CD4-positive, alpha-beta T cell treated with Interleukin-4 for 4 hours (primary cell): Measurements from ENCODE around the gene UBE2K.
"Not testable (repeated sequence)": the region's sequence is repeated elsewhere in the genome, so short reads cannot be mapped to it uniquely, and the experiment has no call there.

Source experiments
- DNase-seq: peaks from one replicate; pipeline ENCODE4 v3.0.0-alpha.2; 2020

UBE2K gene

DNA sequence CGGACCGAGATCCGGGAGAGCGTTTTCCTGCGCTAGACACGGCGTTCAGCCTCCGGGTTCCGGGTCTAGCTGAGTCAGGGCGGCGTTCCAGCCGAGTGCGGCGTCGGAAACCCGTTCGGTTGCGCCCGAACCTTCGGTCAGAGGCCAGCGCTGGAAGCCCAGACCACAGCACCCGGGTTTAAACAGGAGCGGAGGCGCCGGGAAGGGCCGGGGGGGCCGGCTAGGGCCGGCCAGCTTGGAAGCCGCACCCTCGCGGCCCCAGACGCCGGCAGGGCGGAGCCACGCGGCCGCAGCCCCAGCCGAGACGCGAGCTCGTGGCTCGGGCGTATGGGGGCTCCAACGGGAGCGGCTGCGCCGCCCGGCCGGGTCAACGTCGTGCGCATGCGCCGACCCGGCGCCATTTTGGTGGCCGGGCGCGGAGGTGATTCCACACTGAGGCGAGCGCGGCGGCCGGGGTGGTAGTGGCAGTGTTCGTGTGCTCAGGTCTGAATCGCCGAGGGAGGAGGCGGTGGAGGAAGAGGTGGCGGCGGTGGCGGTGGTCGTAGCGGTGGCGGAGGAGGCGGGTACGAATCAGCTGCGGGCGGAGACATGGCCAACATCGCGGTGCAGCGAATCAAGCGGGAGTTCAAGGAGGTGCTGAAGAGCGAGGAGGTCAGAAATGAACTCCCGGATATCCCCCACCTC, at the start of gene UBE2K:
Gene UBE2K, plus strand, starts transcription at position 397 of the 684 bp plus-strand sequence. Its CDS starts 192 bp downstream, at position 589.
- DNase-seq = peak; percentile 86

DNA sequence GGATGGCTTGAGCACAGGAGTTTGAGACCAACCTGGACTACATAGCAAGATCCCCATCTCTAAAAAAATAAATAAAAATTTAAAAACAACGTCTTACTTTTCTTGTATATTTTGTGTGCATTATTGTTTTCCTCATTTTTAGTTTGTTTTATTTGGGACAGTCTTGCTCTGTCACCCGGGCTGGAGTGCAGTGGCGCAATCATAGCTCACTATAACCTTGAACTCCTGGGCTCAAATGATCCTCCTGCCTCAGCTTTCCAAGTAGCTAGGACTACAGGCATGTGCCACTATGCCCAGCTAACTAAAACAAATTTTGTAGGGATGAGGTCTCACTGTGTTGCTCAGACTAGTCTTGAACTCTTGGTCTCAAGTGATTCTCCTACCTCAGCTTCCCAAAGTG, 49.7 kb upstream of the UBE2K start:
- no peak for DNase-seq

DNA sequence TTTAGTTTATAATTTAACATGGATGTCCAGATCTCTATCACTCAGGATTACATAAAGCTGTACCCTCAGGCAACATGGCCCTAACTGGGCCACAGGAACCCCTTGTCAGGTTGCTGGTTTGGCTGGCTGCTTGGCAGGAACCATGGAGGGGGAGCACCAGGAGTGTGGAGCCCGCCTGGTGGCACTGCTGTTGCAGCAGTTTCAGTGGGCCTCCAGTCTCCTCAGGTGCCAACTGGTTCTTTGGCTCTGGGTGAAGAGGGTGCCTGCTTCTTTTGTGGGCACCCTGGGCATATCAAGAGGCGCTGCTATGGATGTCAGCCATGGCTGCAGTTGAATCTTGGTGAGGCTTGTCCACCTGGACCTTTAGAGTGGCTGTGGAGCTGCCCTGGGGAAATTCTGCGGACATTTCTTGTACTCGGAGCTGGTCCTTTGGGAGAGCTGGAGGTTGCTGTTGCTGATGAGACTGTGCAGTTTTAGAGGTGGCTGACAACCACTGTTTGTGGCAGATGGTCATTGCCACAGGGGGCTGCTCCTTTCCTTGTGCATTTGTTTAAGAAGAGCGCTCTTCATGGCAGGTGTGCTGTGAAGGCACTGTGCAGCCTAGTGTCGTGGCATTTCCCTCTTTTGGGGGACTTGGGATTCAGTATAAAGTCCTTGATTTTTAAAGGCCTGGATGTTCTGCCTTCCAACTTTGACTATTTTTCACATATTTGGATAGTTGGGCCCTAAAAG, 48.9 kb upstream of the UBE2K start:
- DNase-seq = no peak

DNA sequence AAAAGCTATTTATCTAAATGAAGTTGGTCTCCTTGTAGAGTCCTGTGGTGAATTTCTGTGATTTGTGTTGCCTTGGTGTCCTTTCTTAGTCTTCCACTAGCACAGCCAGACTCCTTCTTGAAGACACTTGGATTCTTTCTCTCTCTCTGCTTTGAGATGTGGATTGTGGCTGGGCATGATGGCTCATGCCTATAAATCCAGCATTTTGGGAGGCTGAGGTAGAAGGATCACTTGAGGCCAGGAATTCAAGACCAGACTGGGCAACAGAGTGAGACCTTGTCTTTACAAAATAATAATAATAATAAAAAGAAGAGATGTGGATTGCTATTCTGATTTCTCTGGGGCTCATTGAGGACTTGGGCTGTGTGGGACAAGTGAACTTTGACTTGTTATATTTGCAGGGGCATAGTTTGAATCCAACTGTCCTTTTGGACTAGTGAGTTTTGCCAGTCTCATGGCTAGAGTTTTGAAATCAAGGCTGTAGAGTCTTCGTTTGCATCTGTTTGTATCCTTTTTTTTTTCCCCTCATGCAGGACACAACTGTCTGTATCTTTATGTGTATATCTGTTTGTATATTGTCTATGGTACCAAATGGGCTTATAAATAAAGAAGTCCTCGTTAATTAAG, 48.2 kb upstream of the UBE2K start:
- DNase-seq = no peak

DNA sequence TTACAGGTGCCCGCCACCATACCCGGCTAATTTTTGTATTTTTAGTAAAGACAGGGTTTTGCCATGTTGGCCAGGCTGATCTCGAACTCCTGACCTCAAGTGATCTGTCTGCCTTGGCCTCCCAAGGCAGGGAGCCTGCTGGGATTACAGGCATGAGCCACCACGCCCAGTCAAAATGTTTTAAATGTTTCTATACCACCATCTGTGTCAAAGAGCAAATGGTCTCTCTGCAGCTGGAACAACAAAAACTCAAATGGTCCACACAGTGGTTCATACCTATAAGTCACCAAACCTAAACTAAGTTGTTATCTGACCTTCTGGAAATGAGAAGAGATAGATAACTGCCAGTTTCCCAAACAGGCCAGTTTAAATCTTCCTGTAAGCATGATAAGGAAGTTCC, 46.4 kb upstream of the UBE2K start:
- not testable (repeated sequence) for DNase-seq

GRCh38 chr4:39655211-39655610, 42.7 kb upstream of the UBE2K start:
- no peak for DNase-seq

DNA sequence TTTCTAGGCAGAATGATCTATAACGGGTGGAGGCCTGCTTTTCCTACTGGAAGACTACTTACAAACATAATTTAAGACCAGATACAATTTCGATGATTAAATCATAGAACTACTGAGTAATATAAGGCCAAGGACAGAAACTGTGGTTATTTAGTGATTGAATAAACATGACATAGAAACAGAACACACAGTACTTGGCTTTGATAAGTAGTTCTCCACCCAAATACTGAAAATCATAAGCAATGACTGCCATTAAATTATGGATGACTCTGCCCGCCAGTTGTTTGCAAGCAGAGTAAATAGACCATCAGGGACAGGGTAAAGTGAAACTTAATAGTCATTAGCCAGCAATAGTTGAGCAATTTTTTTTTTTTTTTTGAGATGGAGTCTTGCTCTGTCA, 42.1 kb upstream of the UBE2K start:
- DNase-seq = no peak

GRCh38 chr4:39656638-39657037, 41.3 kb upstream of the UBE2K start:
- DNase-seq = not testable (repeated sequence)

- no peak for DNase-seq
Measured at GRCh38 chr4:39657465-39657864, 40.5 kb upstream of the UBE2K start.

DNA sequence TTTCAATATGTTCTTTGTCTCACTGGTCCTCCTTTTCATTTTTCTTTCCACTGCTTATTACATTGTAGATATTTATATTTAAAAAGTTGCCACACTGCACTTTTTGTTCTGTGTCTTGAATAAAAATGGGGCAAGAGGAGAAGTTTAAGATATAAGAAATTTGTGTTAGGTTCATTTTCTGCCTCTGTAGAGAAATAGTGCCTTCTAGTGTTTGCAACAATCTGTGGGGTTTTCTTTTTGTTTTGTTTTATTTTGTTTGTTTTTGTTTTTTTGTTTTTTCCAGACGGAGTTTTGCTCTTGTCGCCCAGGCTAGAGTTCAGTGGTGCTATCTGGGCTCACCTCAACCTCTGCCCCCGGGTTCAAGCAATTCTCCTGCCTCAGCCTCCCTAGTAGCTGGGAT, 39.2 kb upstream of the UBE2K start:
- DNase-seq = no peak

DNA sequence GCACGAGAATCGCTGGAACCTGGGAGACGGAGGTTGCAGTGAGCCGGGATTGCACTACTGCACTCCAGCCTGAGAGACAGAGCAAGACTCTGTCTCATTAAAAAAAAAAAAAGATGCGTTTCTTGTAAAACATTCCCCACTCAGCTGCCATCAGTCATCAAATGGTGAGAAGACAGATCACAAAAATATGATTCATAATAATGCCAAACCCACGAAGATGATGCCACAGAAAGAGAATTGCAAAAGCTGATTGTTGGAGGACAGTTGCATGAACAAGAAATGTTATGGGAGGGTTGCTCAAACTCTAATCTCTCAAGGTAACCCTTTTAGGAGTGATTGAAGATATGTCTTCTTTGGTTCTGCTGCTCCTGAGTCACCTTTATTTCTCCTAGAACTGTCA, 37.9 kb upstream of the UBE2K start:
- DNase-seq = no peak

DNA sequence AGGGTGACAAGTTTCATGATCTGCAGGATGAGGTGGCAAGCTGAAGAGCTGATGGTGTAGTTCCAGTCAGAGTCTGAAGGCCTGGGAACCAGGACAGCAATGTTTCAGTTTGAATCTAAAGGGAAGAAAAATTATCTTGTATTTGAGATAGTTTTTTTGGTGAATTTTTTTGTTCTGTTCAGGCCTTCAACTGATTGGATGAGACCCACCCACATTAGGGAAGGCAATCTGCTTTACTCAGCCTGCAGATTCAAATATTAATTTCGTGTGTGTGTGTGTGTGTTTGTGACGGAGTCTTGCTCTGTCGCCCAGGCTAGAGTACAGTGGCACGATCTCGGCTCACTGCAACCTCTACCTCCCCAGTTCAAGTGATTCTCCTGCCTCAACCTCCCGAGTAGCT, 37.2 kb upstream of the UBE2K start:
- no peak for DNase-seq

DNA sequence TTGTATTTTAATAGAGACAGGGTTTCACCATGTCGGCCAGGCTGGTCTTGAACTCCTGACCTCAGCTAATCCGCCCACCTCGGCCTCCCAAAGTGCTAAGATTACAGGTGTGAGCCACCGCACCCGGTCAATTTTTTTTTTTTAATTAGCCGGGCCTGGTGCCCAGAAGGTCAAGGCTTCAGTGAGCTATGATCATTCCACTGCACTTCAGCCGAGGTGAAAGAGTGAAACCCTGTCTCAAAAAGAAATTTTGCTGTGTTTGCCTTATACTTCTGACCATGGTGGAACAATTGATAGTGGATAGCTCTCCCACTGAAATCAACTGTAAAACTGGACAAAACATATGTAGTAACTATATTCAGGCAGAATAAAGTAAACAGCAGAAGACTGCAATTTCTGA, 35.3 kb upstream of the UBE2K start:
- no peak for DNase-seq

GRCh38 chr4:39664828-39665731, 32.9 kb upstream of the UBE2K start:
- no peak for DNase-seq

GRCh38 chr4:39667706-39668105, 30.2 kb upstream of the UBE2K start:
- DNase-seq = no peak

DNA sequence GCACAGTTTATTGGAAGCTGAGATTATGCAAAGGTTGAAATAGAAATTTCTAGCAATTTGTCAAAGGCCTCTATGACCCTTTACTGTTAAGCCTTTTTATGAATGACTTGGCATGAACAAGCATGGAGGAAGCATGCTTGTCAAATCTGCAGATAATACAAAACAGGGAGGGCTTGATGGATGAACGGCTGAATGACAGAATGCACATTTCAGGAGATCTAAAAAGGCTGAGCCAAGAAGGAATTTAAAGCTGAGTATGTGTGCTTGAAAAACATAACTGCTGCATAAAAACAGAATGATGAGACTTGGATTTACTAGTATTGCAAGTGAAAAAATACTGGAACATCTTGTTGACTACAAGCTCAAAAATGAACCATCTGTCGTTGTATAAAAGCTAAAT, 29.0 kb upstream of the UBE2K start:
- no peak for DNase-seq

DNA sequence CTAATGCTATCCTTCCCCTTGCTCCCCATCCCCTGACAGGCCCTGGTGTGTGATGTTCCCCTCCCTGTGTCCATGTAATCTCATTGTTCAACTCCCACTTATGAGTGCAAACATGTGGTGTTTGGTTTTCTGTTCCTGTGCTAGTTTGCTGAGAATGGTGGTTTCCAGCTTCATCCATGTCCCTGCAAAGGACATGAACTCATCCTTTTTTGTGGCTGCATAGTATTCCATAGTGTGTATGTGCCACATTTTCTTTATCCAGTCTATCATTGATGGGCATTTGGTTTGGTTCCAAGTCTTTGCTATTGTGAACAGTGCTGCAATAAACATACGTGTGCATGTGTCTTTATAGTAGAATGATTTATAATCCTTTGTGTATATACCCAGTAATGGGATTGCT, 27.6 kb upstream of the UBE2K start:
- DNase-seq = not testable (repeated sequence)

DNA sequence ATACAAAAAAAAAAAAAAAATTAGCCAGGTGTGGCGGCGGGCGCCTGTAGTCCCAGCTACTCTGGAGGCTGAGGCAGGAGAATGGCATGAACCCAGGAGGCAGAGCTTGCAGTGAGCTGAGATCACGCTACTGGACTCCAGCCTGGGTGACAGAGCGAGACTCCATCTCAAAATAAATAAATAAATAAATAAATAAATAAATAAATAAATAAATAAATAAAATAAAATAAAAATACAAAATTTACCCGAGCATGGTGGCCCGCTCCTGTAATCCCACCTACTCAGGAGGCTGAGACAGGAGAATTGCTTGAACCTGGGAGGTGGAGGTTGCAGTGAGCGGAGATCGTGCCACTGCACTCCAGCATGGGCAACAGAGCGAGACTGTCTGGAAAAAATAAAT, 22.3 kb upstream of the UBE2K start:
- not testable (repeated sequence) for DNase-seq

DNA sequence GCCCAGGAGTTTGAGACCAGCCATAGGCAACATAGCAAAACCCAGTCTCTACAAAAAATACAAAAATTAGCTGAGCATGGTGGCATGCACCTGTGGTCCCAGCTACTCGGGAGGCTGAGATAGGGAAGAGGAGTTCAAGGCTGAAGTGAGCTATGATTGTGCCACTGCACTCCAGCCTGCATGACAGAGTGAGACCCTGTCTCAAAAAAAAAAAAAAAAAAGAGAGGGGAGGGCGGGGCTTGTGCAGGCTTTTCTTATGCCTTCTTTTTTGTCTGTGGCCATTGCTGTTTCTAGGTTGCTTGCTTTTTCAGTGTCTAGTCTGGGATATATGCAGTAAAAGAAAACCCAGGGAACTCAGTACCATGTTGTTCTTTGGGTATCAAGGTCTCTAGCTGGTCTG, 16.9 kb upstream of the UBE2K start:
- not testable (repeated sequence) for DNase-seq

DNA sequence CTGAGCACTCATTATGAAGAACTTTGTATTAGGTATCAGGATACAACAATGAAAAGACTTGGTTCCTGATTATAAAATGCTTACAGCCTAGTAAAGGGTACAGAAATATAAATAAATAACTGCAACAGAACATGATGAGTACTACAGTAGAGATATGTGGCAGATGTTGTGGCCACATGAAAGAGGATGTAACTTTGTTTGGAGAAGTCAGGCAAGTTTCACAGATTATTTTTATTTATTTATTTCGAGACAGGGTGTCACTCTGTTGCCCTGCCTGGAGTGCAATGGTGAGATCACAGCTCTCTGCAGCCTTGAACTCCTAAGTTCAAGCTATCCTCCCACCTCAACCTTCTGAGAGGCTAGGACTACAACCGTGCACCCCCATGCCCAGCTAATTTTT, 15.8 kb upstream of the UBE2K start:
- no peak for DNase-seq

DNA sequence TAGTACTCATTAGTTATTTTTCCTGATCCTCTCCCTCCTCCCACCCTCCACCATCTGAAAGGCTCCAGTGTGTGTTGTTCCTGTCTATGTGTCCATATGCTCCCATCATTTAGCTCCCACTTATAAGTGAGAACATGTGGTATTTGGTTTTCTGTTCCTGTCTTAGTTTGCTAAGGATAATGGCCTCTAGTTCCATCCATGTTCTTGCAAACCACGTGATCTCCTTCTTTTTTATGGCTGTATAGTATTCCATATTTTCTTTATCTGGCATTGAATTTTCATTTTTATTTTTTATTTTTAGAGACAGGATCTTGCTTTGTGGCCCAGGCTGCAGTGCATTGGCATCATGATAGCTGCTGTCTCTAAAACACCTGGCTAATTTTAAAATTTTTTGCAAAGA, 11.9 kb upstream of the UBE2K start:
- no peak for DNase-seq

DNA sequence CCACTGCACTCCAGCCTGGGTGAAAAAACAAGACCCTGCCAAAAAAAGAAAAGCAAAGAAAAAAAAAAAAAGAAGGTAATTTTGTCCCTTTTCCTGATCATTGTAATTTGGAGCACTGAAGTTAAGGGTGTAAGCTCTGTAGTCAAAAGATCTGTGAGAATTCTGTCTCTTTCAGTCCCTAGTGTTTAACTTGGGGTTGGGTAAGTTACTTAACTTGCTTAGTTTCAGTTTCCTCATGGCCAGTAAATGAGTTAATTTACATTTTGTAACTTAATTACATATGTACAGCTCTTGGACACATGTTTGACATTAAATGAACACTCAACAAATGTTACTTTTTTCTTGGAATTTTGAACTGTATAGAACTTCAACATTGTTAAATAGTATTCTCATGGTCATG, 10.9 kb upstream of the UBE2K start:
- DNase-seq = no peak

DNA sequence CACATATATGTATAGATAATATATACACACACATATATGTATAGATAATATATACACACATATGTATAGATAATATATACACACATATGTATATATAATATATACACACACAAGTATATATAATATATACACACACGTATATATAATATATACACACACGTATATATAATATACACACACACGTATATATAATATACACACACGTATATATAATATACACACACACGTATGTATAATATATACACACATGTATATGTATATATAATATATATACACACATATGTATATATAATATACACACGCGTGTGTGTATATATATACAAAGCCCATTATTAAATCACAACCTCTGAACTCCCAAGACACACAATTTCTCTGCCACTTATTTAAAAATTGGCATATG, 8.0 kb upstream of the UBE2K start:
- no peak for DNase-seq
